ENCODE measurements around the gene LAG3. TPM values are rescaled to one million over a fixed set of nuclear protein-coding genes. Genes with fewer than 3 reads are reported as not detected.

The LAG3 gene
- total and polyA plus RNA-seq, 2 experiments from 2014 or later: 3.7 to 4.7 TPM

DNA sequence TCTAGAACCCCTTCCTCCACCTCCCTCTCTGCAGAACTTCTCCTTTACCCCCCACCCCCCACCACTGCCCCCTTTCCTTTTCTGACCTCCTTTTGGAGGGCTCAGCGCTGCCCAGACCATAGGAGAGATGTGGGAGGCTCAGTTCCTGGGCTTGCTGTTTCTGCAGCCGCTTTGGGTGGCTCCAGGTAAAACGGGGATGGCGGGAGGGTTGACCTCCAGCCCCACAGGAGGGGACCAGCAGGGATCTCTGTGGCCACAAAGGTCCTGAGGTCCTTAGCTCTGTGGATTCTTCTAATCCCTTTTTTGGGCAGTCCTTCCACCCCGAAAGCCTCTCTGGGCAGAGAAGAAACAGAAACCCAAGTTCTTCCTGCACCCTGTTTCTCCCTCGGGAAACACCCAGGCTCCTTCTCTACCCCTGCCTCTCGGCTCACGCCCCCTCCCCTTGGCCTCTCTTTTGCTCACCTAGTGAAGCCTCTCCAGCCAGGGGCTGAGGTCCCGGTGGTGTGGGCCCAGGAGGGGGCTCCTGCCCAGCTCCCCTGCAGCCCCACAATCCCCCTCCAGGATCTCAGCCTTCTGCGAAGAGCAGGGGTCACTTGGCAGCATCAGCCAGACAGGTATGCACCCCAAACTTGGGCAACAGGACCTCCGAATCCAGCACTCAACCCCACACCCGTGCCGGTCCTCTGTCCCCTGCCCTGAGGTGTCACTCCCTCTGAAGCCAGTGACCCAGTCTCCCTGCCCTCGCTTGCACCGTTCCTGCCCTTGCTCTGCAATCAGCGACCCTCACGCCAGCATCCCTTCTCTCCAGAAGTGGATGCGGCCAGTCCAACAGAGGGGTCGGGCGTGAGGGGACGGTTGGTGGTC is 638 bp downstream of the LAG3 start (continued):
- TF ChIP-seq, protein P1, sequence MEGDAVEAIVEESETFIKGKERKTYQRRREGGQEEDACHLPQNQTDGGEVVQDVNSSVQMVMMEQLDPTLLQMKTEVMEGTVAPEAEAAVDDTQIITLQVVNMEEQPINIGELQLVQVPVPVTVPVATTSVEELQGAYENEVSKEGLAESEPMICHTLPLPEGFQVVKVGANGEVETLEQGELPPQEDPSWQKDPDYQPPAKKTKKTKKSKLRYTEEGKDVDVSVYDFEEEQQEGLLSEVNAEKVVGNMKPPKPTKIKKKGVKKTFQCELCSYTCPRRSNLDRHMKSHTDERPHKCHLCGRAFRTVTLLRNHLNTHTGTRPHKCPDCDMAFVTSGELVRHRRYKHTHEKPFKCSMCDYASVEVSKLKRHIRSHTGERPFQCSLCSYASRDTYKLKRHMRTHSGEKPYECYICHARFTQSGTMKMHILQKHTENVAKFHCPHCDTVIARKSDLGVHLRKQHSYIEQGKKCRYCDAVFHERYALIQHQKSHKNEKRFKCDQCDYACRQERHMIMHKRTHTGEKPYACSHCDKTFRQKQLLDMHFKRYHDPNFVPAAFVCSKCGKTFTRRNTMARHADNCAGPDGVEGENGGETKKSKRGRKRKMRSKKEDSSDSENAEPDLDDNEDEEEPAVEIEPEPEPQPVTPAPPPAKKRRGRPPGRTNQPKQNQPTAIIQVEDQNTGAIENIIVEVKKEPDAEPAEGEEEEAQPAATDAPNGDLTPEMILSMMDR (conservative IDR thresholded peaks at IDR 0.05; ENCODE audit: low read depth in 2 of 2): no peak

DNA sequence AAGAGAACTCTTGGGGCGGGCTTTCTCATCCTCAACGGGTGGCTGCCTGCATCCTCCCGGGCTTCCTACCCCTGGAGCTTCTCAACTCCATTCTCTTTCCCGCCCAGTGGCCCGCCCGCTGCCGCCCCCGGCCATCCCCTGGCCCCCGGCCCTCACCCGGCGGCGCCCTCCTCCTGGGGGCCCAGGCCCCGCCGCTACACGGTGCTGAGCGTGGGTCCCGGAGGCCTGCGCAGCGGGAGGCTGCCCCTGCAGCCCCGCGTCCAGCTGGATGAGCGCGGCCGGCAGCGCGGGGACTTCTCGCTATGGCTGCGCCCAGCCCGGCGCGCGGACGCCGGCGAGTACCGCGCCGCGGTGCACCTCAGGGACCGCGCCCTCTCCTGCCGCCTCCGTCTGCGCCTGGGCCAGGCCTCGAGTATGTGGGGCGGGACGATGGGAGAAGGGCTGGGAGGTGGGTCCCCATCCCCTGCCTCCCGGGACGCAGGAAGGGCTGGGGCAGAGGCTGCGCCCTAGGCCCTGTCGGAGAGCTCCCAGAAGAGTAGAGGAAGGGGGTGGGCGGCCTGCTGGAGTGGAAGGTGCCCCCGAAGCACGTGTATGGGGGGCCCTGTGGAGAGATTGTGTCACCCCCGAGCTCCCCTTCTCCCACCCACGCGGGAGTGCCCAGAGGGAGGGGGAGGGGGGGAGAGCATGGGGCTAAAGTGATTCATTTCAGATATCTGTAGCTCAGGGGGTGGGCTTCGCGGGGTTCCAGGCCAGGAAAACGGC is 1.5 kb downstream of the LAG3 start:
- Histone ChIP-seq H3F3A (replicated peaks; ENCODE audit: low read depth) (peaks cover 30% of the 10 kb centered on the region; the same call in 1 of the 2 replicates), H3K79me2 (replicated peaks; ENCODE audit: insufficient read depth) (peaks cover 1% of the 10 kb centered on the region), H2AFZ (peak overlapping the region; percentile 76), H3K4me2 (peak overlapping the region; percentile 87), H3K27me3 (ENCODE audit: insufficient read depth) (peaks cover 73% of the 10 kb centered on the region), H3K36me3 (ENCODE audit: insufficient read depth) (no peaks in the 10 kb centered on the region), H3K4me1 (ENCODE audit: insufficient read depth) (peaks cover 39% of the 10 kb centered on the region), H3K9me2 (ENCODE audit: insufficient read depth) (no peaks in the 10 kb centered on the region), H3K4me3 (peak overlapping the region; percentile 64), H3K27ac (ENCODE audit: low read depth) (no peak overlapping the region), H4K20me1 (replicated peaks; ENCODE audit: insufficient read depth) (peaks cover 12% of the 10 kb centered on the region)
- DNase-seq (ENCODE audit: low spot score): peak; percentile 66
- peak overlapping the region; percentile 66 for H3K4me3 Mint-ChIP-seq
- peaks cover 69% of the 10 kb centered on the region for H3K4me1 Mint-ChIP-seq
- no peak overlapping the region for H3K27ac Mint-ChIP-seq
- peaks cover 25% of the 10 kb centered on the region for H3K36me3 Mint-ChIP-seq (ENCODE audit: low read depth)
- peaks cover 54% of the 10 kb centered on the region for H3K27me3 Mint-ChIP-seq (ENCODE audit: insufficient read depth, low read depth, poor library complexity)
- no peaks in the 10 kb centered on the region; the same call in 2 of the 3 replicates for H3K9me3 Mint-ChIP-seq
- peak; percentile 43 for ATAC-seq
- TF ChIP-seq, protein P2, sequence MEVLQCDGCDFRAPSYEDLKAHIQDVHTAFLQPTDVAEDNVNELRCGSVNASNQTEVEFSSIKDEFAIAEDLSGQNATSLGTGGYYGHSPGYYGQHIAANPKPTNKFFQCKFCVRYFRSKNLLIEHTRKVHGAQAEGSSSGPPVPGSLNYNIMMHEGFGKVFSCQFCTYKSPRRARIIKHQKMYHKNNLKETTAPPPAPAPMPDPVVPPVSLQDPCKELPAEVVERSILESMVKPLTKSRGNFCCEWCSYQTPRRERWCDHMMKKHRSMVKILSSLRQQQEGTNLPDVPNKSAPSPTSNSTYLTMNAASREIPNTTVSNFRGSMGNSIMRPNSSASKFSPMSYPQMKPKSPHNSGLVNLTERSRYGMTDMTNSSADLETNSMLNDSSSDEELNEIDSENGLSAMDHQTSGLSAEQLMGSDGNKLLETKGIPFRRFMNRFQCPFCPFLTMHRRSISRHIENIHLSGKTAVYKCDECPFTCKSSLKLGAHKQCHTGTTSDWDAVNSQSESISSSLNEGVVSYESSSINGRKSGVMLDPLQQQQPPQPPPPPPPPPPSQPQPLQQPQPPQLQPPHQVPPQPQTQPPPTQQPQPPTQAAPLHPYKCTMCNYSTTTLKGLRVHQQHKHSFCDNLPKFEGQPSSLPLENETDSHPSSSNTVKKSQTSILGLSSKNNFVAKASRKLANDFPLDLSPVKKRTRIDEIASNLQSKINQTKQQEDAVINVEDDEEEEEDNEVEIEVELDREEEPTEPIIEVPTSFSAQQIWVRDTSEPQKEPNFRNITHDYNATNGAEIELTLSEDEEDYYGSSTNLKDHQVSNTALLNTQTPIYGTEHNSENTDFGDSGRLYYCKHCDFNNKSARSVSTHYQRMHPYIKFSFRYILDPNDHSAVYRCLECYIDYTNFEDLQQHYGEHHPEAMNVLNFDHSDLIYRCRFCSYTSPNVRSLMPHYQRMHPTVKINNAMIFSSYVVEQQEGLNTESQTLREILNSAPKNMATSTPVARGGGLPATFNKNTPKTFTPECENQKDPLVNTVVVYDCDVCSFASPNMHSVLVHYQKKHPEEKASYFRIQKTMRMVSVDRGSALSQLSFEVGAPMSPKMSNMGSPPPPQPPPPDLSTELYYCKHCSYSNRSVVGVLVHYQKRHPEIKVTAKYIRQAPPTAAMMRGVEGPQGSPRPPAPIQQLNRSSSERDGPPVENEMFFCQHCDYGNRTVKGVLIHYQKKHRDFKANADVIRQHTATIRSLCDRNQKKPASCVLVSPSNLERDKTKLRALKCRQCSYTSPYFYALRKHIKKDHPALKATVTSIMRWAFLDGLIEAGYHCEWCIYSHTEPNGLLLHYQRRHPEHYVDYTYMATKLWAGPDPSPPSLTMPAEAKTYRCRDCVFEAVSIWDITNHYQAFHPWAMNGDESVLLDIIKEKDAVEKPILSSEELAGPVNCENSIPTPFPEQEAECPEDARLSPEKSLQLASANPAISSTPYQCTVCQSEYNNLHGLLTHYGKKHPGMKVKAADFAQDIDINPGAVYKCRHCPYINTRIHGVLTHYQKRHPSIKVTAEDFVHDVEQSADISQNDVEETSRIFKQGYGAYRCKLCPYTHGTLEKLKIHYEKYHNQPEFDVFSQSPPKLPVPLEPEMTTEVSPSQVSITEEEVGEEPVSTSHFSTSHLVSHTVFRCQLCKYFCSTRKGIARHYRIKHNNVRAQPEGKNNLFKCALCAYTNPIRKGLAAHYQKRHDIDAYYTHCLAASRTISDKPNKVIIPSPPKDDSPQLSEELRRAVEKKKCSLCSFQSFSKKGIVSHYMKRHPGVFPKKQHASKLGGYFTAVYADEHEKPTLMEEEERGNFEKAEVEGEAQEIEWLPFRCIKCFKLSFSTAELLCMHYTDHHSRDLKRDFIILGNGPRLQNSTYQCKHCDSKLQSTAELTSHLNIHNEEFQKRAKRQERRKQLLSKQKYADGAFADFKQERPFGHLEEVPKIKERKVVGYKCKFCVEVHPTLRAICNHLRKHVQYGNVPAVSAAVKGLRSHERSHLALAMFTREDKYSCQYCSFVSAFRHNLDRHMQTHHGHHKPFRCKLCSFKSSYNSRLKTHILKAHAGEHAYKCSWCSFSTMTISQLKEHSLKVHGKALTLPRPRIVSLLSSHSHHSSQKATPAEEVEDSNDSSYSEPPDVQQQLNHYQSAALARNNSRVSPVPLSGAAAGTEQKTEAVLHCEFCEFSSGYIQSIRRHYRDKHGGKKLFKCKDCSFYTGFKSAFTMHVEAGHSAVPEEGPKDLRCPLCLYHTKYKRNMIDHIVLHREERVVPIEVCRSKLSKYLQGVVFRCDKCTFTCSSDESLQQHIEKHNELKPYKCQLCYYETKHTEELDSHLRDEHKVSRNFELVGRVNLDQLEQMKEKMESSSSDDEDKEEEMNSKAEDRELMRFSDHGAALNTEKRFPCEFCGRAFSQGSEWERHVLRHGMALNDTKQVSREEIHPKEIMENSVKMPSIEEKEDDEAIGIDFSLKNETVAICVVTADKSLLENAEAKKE (CRISPR knock-in tag; IDR thresholded peaks at IDR 0.05): no peak
- TF ChIP-seq, protein P1 (conservative IDR thresholded peaks at IDR 0.05; ENCODE audit: low read depth in 2 of 2): no peak
- TF ChIP-seq STAT1 (IDR thresholded peaks at IDR 0.05; ENCODE audit: unreplicated experiment): no peak
- TF ChIP-seq POLR2AphosphoS5 (IDR thresholded peaks at IDR 0.05; ENCODE audit: low read depth): no peak
- TF ChIP-seq, protein P3, sequence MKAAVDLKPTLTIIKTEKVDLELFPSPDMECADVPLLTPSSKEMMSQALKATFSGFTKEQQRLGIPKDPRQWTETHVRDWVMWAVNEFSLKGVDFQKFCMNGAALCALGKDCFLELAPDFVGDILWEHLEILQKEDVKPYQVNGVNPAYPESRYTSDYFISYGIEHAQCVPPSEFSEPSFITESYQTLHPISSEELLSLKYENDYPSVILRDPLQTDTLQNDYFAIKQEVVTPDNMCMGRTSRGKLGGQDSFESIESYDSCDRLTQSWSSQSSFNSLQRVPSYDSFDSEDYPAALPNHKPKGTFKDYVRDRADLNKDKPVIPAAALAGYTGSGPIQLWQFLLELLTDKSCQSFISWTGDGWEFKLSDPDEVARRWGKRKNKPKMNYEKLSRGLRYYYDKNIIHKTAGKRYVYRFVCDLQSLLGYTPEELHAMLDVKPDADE (IDR thresholded peaks at IDR 0.05): no peak
- TF ChIP-seq EZH2phosphoT487 (IDR thresholded peaks at IDR 0.05; ENCODE audit: unreplicated experiment): no peak
- TF ChIP-seq ZNF331 (CRISPR knock-in tag; IDR thresholded peaks at IDR 0.05; ENCODE audit: low read depth): no peak
- TF ChIP-seq NANOG (IDR thresholded peaks at IDR 0.05; ENCODE audit: borderline replicate concordance): no peak
- no peak for TF ChIP-seq CREB1 (CRISPR knock-in tag; IDR thresholded peaks at IDR 0.05; ENCODE audit: low read depth)
- TF ChIP-seq ZNF114 (CRISPR knock-in tag; IDR thresholded peaks at IDR 0.05): no peak
- TF ChIP-seq EZH2 (IDR thresholded peaks at IDR 0.05; ENCODE audit: low read depth, unreplicated experiment): no peak
